GM21360 (cell line): ENCODE measurements around the gene CBR3.
"Not testable (repeated sequence)": the region's sequence is repeated elsewhere in the genome, so short reads cannot be mapped to it uniquely, and the experiment has no call there.

Experiments used
- ATAC-seq: cut with Tn5 transposase; IDR thresholded peaks from one replicate; pipeline ENCODE4 v1.9.1; 2021; ENCODE audit warnings: mild to moderate bottlenecking, moderate library complexity; ENCODE audit not compliant: unreplicated experiment

Gene CBR3

GRCh38 chr21:36134803-36135390, at the start of gene CBR3:
Gene CBR3, plus strand, starts transcription at chr21:36135079. Its CDS starts 114 bp downstream, at chr21:36135193.
- ATAC-seq: peak; percentile 3

GRCh38 chr21:36087362-36088138, 47.3 kb upstream of the CBR3 start:
- no peak for ATAC-seq

GRCh38 chr21:36089946-36090345, 44.9 kb upstream of the CBR3 start:
- ATAC-seq: no peak

GRCh38 chr21:36092681-36093080, 42.2 kb upstream of the CBR3 start:
- ATAC-seq: no peak

- no peak for ATAC-seq
These were observed 41.4 kb upstream of the CBR3 start for GRCh38 chr21:36093512-36093911.

- no peak for ATAC-seq
These were observed 38.2 kb upstream of the CBR3 start for GRCh38 chr21:36096398-36097290.

- ATAC-seq: no peak
These were observed 37.3 kb upstream of the CBR3 start for GRCh38 chr21:36097427-36098181.

GRCh38 chr21:36098182-36098532, 36.7 kb upstream of the CBR3 start:
- no peak for ATAC-seq

GRCh38 chr21:36099000-36099399, 35.9 kb upstream of the CBR3 start:
- no peak for ATAC-seq

- not testable (repeated sequence) for ATAC-seq
These were observed 35.1 kb upstream of the CBR3 start for GRCh38 chr21:36099695-36100211.

- no peak for ATAC-seq
These were observed 33.8 kb upstream of the CBR3 start for GRCh38 chr21:36100971-36101641.

- ATAC-seq: no peak
These were observed 31.4 kb upstream of the CBR3 start for GRCh38 chr21:36103434-36103833.

GRCh38 chr21:36104317-36105300, 30.3 kb upstream of the CBR3 start:
- no peak for ATAC-seq

GRCh38 chr21:36105327-36105842, 29.5 kb upstream of the CBR3 start:
- no peak for ATAC-seq

GRCh38 chr21:36109868-36110267, 25.0 kb upstream of the CBR3 start:
- no peak for ATAC-seq

- no peak for ATAC-seq
These were observed 23.6 kb upstream of the CBR3 start for GRCh38 chr21:36111238-36111637.

GRCh38 chr21:36113647-36114428, 21.0 kb upstream of the CBR3 start:
- no peak for ATAC-seq

GRCh38 chr21:36115138-36115730, 19.6 kb upstream of the CBR3 start:
- no peak for ATAC-seq
